ENCODE data around the gene IQSEC1.
"Not testable (repeated sequence)": the region's sequence is repeated elsewhere in the genome, so short reads cannot be mapped to it uniquely, and the experiment has no call there.

Gene IQSEC1

GRCh38 chr3:12870942-12871341 is 202.3 kb downstream of the IQSEC1 start:
- DNase-seq (ENCODE audit: low spot score) = no peak

GRCh38 chr3:12869035-12869621 is 204.1 kb downstream of the IQSEC1 start:
- DNase-seq (ENCODE audit: low spot score) = peak; percentile 89

- DNase-seq (ENCODE audit: low spot score) = peak; percentile 98
These were observed 204.9 kb downstream of the IQSEC1 start for GRCh38 chr3:12868039-12869034.

GRCh38 chr3:12866836-12867235 is 206.4 kb downstream of the IQSEC1 start:
- DNase-seq (ENCODE audit: low spot score) = no peak

- DNase-seq (ENCODE audit: low spot score) = no peak
These were observed 208.0 kb downstream of the IQSEC1 start for GRCh38 chr3:12865271-12865670.

GRCh38 chr3:12862387-12862786 is 210.8 kb downstream of the IQSEC1 start:
- DNase-seq (ENCODE audit: low spot score) = no peak

GRCh38 chr3:12861611-12862010 is 211.6 kb downstream of the IQSEC1 start:
- DNase-seq (ENCODE audit: low spot score) = no peak

- DNase-seq (ENCODE audit: low spot score) = no peak
These were observed 213.4 kb downstream of the IQSEC1 start for GRCh38 chr3:12859840-12860239.

GRCh38 chr3:12856626-12857025 is 216.6 kb downstream of the IQSEC1 start:
- DNase-seq (ENCODE audit: low spot score) = no peak

- DNase-seq (ENCODE audit: low spot score) = no peak
These were observed 218.7 kb downstream of the IQSEC1 start for GRCh38 chr3:12854565-12854964.

GRCh38 chr3:12853847-12854246 is 219.4 kb downstream of the IQSEC1 start:
- DNase-seq (ENCODE audit: low spot score) = not testable (repeated sequence)

GRCh38 chr3:12852201-12852600 is 221.0 kb downstream of the IQSEC1 start:
- no peak for DNase-seq (ENCODE audit: low spot score)
